Coronary artery (tissue), 2 donors: ENCODE data around the gene MDM2.
"Not testable (repeated sequence)": the region's sequence is repeated elsewhere in the genome, so short reads cannot be mapped to it uniquely, and the experiment has no call there.

Experiments
- DNase-seq: peaks from one replicate; pipeline ENCODE4 v3.0.0-alpha.2; 2017; ENCODE audit warnings: low spot score
- H3K27ac ChIP-seq, 2 donors: fragments of 200-600 bp; sonication (generic); one replicate each; pipeline ENCODE4 v1.5.1; 2016 to 2019
- H3K4me3 ChIP-seq: fragments of 200-600 bp; sonication (generic); 2 replicates; pipeline ENCODE4 v1.5.1; 2016; ENCODE audit warnings: mild to moderate bottlenecking, moderate library complexity
- CTCF ChIP-seq: fragments of 200-600 bp; sonication (generic); IDR thresholded peaks from one replicate; pipeline ENCODE4 v1.5.1; 2019; ENCODE audit warnings: antibody characterized with exemption

Gene MDM2

GRCh38 chr12:68854554-68854953 lies 46.6 kb downstream of the MDM2 start:
- no peak for TF ChIP-seq CTCF
- H3K4me3 ChIP-seq: no peak overlapping the region
- H3K27ac ChIP-seq: no peak overlapping the region
- DNase-seq: no peak

GRCh38 chr12:68855111-68855510 lies 47.1 kb downstream of the MDM2 start:
- TF ChIP-seq CTCF: no peak
- Histone ChIP-seq H3K4me3 (no peak overlapping the region), H3K27ac (no peak overlapping the region)
- no peak for DNase-seq

GRCh38 chr12:68855771-68856170 lies 47.8 kb downstream of the MDM2 start:
- no peak for TF ChIP-seq CTCF
- Histone ChIP-seq H3K4me3 (no peak overlapping the region), H3K27ac (no peak overlapping the region)
- no peak for DNase-seq

GRCh38 chr12:68856510-68856909 lies 48.5 kb downstream of the MDM2 start:
- DNase-seq: no peak
- TF ChIP-seq CTCF: no peak
- Histone ChIP-seq H3K27ac (no peak overlapping the region), H3K4me3 (no peak overlapping the region)

GRCh38 chr12:68861890-68862289 lies 53.9 kb downstream of the MDM2 start:
- DNase-seq: no peak
- Histone ChIP-seq H3K27ac (no peak overlapping the region), H3K4me3 (no peak overlapping the region)
- no peak for TF ChIP-seq CTCF

GRCh38 chr12:68863109-68863770 lies 55.3 kb downstream of the MDM2 start:
- H3K27ac ChIP-seq: no peak overlapping the region
- H3K4me3 ChIP-seq: no peak overlapping the region
- TF ChIP-seq CTCF: no peak
- no peak for DNase-seq

- not testable (repeated sequence) for DNase-seq, H3K4me3 ChIP-seq
These were observed 56.0 kb downstream of the MDM2 start for GRCh38 chr12:68863886-68864454.

More at GRCh38 chr12:68863886-68864454, 56.0 kb downstream of the MDM2 start:
- H3K27ac ChIP-seq: not testable (repeated sequence)
